ENCODE measurements around the gene NUP50.

The NUP50 gene

GRCh38 chr22:45196308-45196707 is 32.6 kb downstream of the NUP50 start:
- no peak for DNase-seq (ENCODE audit: low read depth)

- no peak for DNase-seq (ENCODE audit: low read depth)
Observed at GRCh38 chr22:45196926-45197605, 33.3 kb downstream of the NUP50 start.

DNA sequence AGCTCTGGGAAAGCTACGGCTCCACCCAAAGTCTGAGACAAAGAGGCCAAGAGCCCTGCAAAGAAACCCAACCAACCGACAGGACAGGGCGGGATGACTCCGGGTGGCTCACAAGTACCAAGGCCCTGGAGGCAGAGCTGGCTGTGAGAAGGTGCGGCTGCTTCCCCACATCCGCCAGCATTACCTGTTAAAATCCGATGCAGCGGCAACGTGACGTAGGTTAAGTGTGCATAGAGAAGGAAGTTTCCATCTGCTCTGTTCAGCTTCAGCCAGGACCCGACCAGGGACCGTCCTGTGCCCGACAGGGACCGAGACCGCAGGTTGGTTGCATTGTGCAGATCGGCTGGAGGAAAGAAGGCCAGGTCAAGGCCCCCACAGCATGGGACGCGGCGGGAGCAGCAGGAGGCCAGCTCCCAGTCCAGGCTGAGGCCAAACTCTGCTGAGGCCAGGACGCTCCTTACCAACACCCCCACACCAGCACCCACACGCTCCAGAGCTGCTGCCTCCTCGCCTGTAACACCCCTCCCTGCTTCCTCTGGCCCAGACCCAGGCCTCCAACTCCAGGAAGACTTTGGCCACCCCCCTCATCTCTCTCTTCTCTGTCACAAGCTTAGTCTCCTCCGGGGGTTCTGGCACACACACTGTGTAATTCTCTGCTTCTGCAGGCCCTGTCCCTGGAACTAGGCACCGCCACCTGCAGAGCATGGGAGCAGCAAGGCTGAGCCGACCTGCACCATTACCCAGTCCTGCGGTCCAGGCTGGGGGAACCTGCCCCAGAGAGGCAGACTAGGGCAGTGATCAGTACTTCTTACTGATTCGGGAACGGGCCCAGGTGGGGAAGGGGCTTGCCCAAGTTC is 34.1 kb downstream of the NUP50 start:
- no peak for DNase-seq (ENCODE audit: low read depth)

DNA sequence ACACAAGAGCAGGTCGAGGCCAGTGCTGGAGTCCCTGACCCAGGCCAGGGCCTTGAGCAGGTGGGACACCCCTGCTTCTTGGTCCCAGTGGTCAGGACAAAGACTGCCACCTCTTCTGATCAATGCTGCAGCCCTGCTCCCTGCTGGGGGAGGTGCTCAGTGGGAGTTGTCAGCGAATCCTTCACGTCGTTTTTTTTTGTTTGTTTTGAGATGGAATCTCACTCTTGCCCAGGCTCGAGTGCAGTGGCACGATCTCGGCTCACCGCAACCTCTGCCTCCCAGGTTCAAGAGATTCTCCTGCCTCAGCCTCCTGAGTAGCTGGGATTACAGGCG is 34.7 kb downstream of the NUP50 start:
- DNase-seq (ENCODE audit: low read depth), result no peak

DNA sequence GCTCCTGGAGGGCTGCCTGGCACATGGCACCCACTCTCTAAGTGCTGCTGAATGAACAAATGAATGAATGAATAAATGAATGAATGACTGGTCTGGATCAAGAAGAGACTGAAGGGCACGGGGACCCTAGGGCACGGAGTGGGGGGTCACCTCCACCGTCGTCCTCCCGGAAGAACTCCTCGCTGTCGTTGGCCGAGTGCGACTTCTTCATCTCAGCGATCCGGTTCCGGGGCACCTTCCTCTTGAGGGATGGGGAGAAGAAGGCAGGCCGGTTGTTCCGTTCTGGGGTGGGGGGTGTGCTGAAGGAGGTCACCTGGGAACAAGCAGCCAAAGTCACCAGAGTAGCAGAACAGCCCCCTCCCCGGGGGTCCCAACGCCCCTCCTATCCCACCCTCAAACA is 36.0 kb downstream of the NUP50 start:
- no peak for DNase-seq (ENCODE audit: low read depth)

DNA sequence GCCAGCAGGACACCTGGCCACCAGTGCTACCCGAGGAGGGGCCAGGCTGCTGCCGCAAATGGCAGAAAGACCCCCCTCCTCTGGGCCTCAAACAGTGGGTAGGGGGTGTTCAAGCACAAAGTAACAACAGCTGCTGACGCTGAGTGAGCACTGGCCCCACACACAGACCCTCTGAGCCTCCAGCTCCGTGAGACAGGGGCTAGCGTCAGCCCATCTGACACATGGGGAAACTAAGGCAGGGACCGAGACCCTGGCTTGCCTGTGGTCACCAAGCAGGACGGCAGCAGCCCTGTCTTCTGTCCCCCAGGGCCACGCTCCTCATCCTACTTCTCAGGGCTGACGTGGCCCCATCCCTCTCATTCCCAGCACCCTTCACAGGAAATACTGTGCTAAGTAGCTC is 36.5 kb downstream of the NUP50 start:
- no peak for DNase-seq (ENCODE audit: low read depth)

DNA sequence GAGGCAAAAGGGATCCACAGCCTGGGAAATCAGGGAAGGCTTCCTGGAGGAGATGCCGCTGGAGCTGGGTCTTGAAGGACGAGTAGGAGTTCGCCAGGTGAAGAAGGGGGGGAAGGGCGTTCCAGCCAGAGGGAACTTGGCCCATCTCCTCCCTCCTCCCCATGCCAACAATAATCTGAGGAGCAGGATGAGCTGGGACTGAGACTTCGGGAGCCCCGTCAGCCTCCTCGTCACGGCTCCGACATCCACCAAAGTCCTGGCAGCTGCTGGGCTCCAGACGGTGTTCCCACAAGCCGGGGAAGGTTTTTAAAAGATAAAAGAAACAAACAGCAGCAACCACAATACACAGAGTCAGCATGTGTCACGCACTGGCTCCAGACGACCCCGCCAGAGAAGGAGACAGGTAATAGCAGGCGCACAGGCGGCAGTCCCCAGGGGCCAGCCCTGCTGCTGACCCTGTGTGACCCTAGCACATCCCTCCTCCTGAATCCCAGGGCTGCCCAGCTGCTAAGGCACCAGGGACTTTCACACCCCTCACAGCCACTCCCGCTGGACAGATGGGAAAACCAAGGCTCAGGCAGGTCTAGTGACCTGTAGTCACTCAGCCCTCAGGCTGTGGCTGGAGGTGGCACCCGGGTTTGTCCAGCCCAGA is 37.3 kb downstream of the NUP50 start:
- DNase-seq (ENCODE audit: low read depth), result no peak

- DNase-seq (ENCODE audit: low read depth), result no peak
Observed at GRCh38 chr22:45201678-45202332, 38.1 kb downstream of the NUP50 start.

DNA sequence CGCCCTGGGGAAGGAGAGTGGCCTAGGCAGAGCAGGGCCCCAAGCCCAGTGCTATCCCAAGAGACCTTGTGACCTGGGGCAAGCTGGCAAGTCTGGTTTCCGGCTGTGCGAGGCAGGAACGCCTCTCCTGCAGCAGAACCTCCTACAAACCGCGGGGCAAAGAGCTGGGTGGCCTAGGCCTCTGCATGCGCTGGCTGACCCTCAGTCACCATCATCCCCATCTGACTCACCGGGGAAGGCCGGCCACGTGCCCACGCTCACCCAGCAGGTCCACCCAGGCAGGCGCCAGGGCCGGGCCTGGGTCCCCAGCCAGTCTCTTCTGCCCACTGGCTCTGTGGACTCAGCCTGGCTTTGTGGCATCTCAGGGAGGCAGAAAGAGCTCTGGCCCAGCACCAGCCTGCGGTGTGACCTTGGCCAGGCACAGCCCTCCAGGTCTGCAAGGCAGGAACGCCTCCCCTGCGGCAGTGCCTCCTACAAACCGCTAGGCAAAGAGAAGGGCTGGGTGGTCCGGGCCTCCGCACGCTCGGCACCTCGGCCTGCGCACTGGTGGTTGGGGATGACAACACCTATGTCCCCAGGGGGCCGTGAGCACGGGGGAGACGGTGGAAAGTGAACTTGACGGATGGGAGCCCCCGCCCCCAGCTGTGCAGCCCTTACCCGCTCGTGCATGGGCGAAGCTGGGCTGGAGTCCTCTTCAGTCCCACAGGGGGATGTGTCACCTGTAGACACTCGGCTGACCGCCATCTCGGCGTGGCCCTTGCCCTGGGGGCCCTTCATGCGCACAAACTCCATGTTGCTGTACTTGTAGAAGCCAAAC is 38.8 kb downstream of the NUP50 start:
- no peak for DNase-seq (ENCODE audit: low read depth)

DNA sequence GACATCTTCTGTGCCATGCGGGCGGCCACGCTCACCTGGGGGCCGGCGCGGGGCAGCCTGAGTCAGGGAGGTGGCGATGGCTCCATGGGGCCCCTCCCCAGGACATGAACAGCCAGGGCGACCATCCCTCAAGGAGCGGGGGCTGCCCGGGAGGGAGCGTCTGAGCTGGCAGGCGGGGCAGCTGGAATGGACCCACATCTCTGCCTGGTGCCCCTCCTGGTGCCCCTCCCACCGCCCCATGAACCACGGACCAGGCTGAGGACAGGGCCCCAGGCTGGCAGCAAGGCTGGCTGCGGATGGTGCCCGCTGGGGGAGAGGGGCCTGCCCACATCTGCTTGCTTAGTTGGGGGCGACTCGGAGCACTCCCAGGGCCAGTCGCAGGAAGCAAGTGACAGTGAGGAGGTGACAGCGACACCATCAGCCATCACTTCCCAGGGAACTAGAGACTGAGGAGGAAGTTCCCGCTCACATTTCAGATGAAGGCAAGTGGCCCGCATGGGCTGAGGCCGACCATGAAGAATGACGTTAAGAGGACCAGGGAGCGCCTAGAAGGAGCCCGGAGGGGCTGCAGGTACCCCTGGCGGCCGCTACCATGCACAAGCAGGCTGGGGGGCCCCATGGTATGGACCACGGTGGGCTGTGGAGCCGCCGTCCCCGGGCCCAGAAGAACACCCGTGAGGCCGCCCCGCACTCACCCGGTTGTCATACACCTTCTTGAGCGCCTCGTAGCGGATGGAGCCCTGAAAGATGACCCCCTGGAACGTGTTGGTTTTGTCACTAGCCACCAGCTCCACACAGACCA is 39.6 kb downstream of the NUP50 start:
- DNase-seq (ENCODE audit: low read depth), result no peak

DNA sequence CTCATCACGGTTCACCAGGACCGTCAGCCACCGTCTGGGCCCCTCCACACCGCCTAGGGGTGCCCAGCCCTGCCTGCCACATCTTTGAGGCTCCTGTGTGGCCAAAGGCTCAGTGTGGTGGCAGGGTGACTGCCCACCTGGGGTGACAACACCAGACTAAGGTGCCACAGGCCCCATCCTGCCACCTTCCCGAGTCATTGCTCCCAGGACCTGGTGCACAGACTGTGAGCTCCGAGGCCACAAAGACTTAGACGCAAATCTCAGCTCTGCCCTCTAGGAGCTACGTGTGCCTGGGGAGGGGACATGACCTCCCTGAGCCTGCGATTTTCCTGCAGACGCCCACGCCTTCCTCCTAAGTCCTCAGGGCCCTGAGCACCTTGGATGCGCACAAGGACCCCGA is 40.5 kb downstream of the NUP50 start:
- no peak for DNase-seq (ENCODE audit: low read depth)

- DNase-seq (ENCODE audit: low read depth), result no peak
Observed at GRCh38 chr22:45204819-45205218, 41.1 kb downstream of the NUP50 start.

GRCh38 chr22:45205276-45205925 is 41.7 kb downstream of the NUP50 start:
- DNase-seq (ENCODE audit: low read depth), result no peak

- no peak for DNase-seq (ENCODE audit: low read depth)
Observed at GRCh38 chr22:45206233-45206632, 42.5 kb downstream of the NUP50 start.

DNA sequence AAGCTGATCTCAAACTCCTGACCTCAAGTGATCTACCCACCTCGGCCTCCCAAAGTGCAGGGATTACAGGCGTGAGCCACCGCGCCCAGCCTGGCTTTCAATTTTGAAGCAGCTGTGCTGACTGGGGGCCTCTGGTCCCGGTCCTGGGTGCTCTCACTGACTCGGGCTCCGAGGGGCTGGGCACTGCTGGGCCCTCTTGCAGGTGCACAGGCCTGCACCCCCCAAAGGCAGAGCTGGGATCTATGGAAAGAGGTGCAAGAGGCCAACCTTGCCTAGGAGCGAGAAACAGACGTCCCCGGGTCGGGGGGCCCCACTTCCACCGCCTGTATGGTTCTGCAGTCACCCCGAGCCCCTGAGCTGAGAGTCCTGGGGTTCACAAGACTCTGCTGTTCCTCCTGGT is 43.8 kb downstream of the NUP50 start:
- DNase-seq (ENCODE audit: low read depth), result no peak

- no peak for DNase-seq (ENCODE audit: low read depth)
Observed at GRCh38 chr22:45207981-45208664, 44.4 kb downstream of the NUP50 start.

GRCh38 chr22:45208696-45208992 is 44.9 kb downstream of the NUP50 start:
- no peak for DNase-seq (ENCODE audit: low read depth)

DNA sequence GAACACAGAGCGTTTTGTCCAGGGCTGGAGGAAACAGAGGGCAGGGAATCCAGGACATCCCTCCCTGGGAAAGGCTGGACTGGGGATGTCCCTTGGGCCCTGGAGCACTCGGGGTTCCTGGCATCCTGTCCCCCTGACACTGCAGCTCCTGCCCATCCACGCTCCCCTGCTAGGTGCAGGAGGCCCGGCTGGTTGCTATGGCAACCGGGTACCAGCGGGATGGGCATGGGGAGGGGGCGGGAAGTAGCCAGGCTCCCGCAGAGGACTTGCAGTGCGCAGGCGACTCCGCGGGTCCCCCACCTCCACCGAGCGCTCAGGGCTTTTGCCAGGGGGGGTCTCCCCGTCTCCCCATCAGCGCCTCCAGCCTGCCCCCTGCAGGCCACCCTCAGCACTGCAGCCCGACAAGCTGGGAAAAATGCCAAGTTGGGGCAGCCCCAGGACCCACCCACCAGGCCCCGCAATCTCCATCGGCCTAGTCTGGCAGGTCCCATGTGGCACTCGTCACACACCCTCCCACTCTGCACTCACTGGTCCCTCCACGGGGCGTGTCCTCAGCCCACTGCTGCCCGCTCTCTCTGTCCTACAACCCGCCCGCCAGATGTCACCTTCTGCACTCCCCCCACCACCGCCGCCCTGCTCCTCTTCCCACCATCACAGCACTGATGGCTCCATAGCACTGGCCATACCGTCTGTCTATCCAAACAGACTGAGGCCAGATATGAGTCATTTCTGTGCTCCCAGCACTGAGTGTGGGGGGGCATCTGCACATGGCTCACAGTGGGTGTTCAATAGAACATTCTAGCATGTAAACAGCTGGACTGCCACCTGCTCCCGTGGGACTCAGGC is 45.5 kb downstream of the NUP50 start:
- no peak for DNase-seq (ENCODE audit: low read depth)

DNA sequence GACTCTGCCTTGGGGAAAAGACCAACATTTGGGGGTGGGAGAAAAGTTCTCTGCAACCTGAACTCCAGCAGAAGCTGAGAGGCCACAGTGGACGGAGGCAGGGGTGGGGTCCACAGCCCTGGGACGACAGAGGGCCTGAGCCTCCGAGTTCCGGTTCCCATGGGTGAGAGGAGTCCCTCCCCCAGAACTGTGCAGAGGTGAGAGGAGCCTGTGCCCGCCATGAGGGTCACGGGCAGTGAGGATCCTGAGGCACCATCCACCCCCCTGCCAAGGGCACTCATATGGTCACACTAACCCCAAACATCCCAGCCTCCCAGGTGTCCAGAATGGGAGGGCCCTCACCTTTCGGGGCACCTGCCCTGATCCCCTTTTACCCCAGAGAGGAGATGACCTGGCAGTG is 46.4 kb downstream of the NUP50 start:
- DNase-seq (ENCODE audit: low read depth), result no peak
